Stimulated activated CD4-positive, alpha-beta T cell treated with anti-CD3 and anti-CD28 coated beads, Interleukin-2, amount 100 ng/mL, for 4 hours (primary cell): ENCODE data around the gene TTC12.

ENCODE experiments used
- DNase-seq: peaks from one replicate; pipeline ENCODE4 v3.0.0-alpha.2; 2020; ENCODE audit warnings: low read depth

TTC12 gene

GRCh38 chr11:113314389-113315301, at the start of gene TTC12:
Gene TTC12 (plus strand): TSS chr11:113314583. CDS start chr11:113316258, 1,675 bp downstream.
- DNase-seq = peak; percentile 84

- DNase-seq = no peak
Observed at GRCh38 chr11:113265362-113265761, 49.0 kb upstream of the TTC12 start.

GRCh38 chr11:113267493-113267892, 46.9 kb upstream of the TTC12 start:
- no peak for DNase-seq

GRCh38 chr11:113269096-113269495, 45.3 kb upstream of the TTC12 start:
- DNase-seq = no peak

GRCh38 chr11:113269636-113270035, 44.7 kb upstream of the TTC12 start:
- no peak for DNase-seq

GRCh38 chr11:113270080-113270479, 44.3 kb upstream of the TTC12 start:
- DNase-seq = no peak

- DNase-seq = no peak
Observed at GRCh38 chr11:113271551-113272245, 42.7 kb upstream of the TTC12 start.

- DNase-seq = no peak
Observed at GRCh38 chr11:113272281-113272680, 42.1 kb upstream of the TTC12 start.

GRCh38 chr11:113272927-113273615, 41.3 kb upstream of the TTC12 start:
- DNase-seq = no peak

- DNase-seq = no peak
Observed at GRCh38 chr11:113273720-113274119, 40.7 kb upstream of the TTC12 start.

GRCh38 chr11:113274713-113275582, 39.4 kb upstream of the TTC12 start:
- DNase-seq = no peak

- DNase-seq = no peak
Observed at GRCh38 chr11:113275602-113276001, 38.8 kb upstream of the TTC12 start.

GRCh38 chr11:113276466-113276865, 37.9 kb upstream of the TTC12 start:
- no peak for DNase-seq

- no peak for DNase-seq
Observed at GRCh38 chr11:113277907-113278306, 36.5 kb upstream of the TTC12 start.

GRCh38 chr11:113278481-113278880, 35.9 kb upstream of the TTC12 start:
- no peak for DNase-seq

- DNase-seq = no peak
Observed at GRCh38 chr11:113278925-113279324, 35.5 kb upstream of the TTC12 start.

GRCh38 chr11:113279591-113279990, 34.8 kb upstream of the TTC12 start:
- no peak for DNase-seq

- DNase-seq = no peak
Observed at GRCh38 chr11:113281052-113281725, 33.2 kb upstream of the TTC12 start.

GRCh38 chr11:113282898-113283437, 31.4 kb upstream of the TTC12 start:
- no peak for DNase-seq

- DNase-seq = no peak
Observed at GRCh38 chr11:113283881-113284280, 30.5 kb upstream of the TTC12 start.

- DNase-seq = no peak
Observed at GRCh38 chr11:113286009-113286408, 28.4 kb upstream of the TTC12 start.
